Measurements from ENCODE around the gene KLHL3. TPM values are rescaled to one million over a fixed set of nuclear protein-coding genes. Genes with fewer than 3 reads are reported as not detected.
A peak's percentile ranks its signal among the peaks of the same experiment; 100 is the strongest.

The KLHL3 gene
- total RNA-seq, 1 donor from 2014 or later: 11.8 TPM

GRCh38 chr5:137572042-137572695, 163.7 kb downstream of the KLHL3 start:
- Mint-ChIP-seq H3K4me3 (no peak overlapping the region), H3K9me3 (no peaks in the 10 kb centered on the region), H3K36me3 (ENCODE audit: low read depth) (no peaks in the 10 kb centered on the region), H3K4me1 (peaks cover 12% of the 10 kb centered on the region), H3K27me3 (ENCODE audit: low read depth) (peaks cover 3% of the 10 kb centered on the region), H3K27ac (ENCODE audit: unreplicated experiment) (no peak overlapping the region)
- no peak for DNase-seq (ENCODE audit: low read depth, low spot score)
- no peak for TF ChIP-seq CTCF (conservative IDR thresholded peaks at IDR 0.05)

GRCh38 chr5:137570070-137570469, 165.8 kb downstream of the KLHL3 start:
- H3K36me3 Mint-ChIP-seq (ENCODE audit: low read depth): no peaks in the 10 kb centered on the region
- H3K9me3 Mint-ChIP-seq: no peaks in the 10 kb centered on the region
- H3K27ac Mint-ChIP-seq (ENCODE audit: unreplicated experiment): no peak overlapping the region
- DNase-seq (ENCODE audit: low read depth, low spot score): no peak
- H3K4me3 Mint-ChIP-seq: no peak overlapping the region
- no peak for TF ChIP-seq CTCF (conservative IDR thresholded peaks at IDR 0.05)
- H3K27me3 Mint-ChIP-seq (ENCODE audit: low read depth): peaks cover 6% of the 10 kb centered on the region
- peaks cover 28% of the 10 kb centered on the region for H3K4me1 Mint-ChIP-seq

Small RNA genes lying within 50 kb of the gene (microRNA-seq; reads per million reads assigned to microRNA genes)
- 1,928 reads per million, percentile 86 among the genes with 10 or more reads in this experiment for gene MIR874

Other genes with a start within 250 kb of the KLHL3 start
- 75.6 and 89.7 TPM in 2 replicates for gene SPOCK1, start 236.8 kb downstream of the KLHL3 start, total RNA-seq
- 99.0 and 102 TPM in 2 replicates for gene HNRNPA0, start 18.3 kb upstream of the KLHL3 start, total RNA-seq
- gene MYOT, start 131.8 kb upstream of the KLHL3 start, total RNA-seq: not detected in 2 replicates
- gene PKD2L2, start 153.4 kb upstream of the KLHL3 start, total RNA-seq: not detected in 2 replicates

All from neural crest cell (in vitro differentiated cells).